Activated CD8-positive, alpha-beta memory T cell treated with anti-CD3 and anti-CD28 coated beads for 36 hours (primary cell): Measurements from ENCODE around the gene PYM1. TPM values are rescaled to one million over a fixed set of nuclear protein-coding genes. Genes with fewer than 3 reads are reported as not detected.
"Not testable (repeated sequence)": the region's sequence is repeated elsewhere in the genome, so short reads cannot be mapped to it uniquely, and the experiment has no call there.

Source experiments
- CTCF ChIA-PET: fragments of 350-600 bp; sonication (Branson Sonifier 250); formaldehyde crosslinking; loops from one replicate; lab custom pipeline; 2021; ENCODE audit warnings: antibody characterized with exemption; lab: Charles Lee
- POLR2A ChIA-PET: fragments of 350-600 bp; sonication (Branson Sonifier 250); formaldehyde crosslinking; loops from one replicate; lab custom pipeline; 2021; ENCODE audit warnings: antibody characterized with exemption; lab: Charles Lee
- total RNA-seq, 2 experiments: library from RNA; stranded (reverse); gene quantifications; one replicate each; pipeline ENCODE4 v1.2.3, GENCODE V29; 2021

PYM1 gene
- total RNA-seq, 2 experiments from 2014 or later = 34.8 to 36.2 TPM

- CTCF ChIA-PET = interaction anchor here (1.3 to 3.6 kb wide), 3 partner anchors 11 to 186 kb away, joined by 4 to 23 read pairs (median 7); partner anchors contain the start of genes ORMDL2 and SARNP
- POLR2A ChIA-PET = interaction anchor here (0.5 to 1.3 kb wide), 5 partner anchors 44 to 112 kb away, joined by 3 to 13 read pairs (median 4); partner anchors contain the start of genes ORMDL2, RAB5B and SARNP
Measured at GRCh38 chr12:55929306-55929791, 1.7 kb upstream of the PYM1 start.

GRCh38 chr12:55926738-55927587 lies 731 bp downstream of the PYM1 start:
- ChIA-PET CTCF (interaction anchor here (0.5 to 6.4 kb wide), 11 partner anchors 8 to 188 kb away, joined by 3 to 30 read pairs (median 4); partner anchors contain the start of gene DNAJC14), POLR2A (interaction anchor here (0.6 to 1.9 kb wide), 8 partner anchors 9 to 297 kb away, joined by 3 to 7 read pairs (median 4); partner anchors contain the start of genes ORMDL2 and SARNP)

- CTCF ChIA-PET = interaction anchor here (0.5 to 6.4 kb wide), 12 partner anchors 9 to 187 kb away, joined by 3 to 30 read pairs (median 3); partner anchors contain the start of genes DNAJC14 and ORMDL2
- POLR2A ChIA-PET = interaction anchor here (0.5 to 1.9 kb wide), 6 partner anchors 10 to 181 kb away, joined by 3 to 7 read pairs (median 4); partner anchors contain the start of genes ORMDL2 and SARNP
Measured at GRCh38 chr12:55925870-55926737, 1.6 kb downstream of the PYM1 start.

- POLR2A ChIA-PET = interaction anchor here (0.5 to 1.5 kb wide), 2 partner anchors 108 to 180 kb away, joined by 3 to 7 read pairs; partner anchors contain the start of genes ORMDL2 and SARNP
- CTCF ChIA-PET = interaction anchor here (0.5 to 6.4 kb wide), 8 partner anchors 8 to 150 kb away, joined by 3 to 30 read pairs (median 4); partner anchors contain the start of genes DNAJC14 and ORMDL2
Measured at GRCh38 chr12:55925371-55925770, 2.3 kb downstream of the PYM1 start.

GRCh38 chr12:55923648-55924047 lies 4.0 kb downstream of the PYM1 start:
- POLR2A ChIA-PET = not testable (repeated sequence)
- CTCF ChIA-PET = interaction anchor here (0.7 to 6.4 kb wide), 2 partner anchors 16 to 43 kb away, joined by 3 to 30 read pairs; no protein-coding TSS in a partner anchor

- ChIA-PET POLR2A (interaction anchor here (0.6 to 0.7 kb wide), 2 partner anchors 9 to 207 kb away, joined by 4 to 7 read pairs; partner anchors contain the start of gene DGKA), CTCF (interaction anchor here (0.6 to 6.4 kb wide), 4 partner anchors 17 to 175 kb away, joined by 3 to 30 read pairs (median 3); no protein-coding TSS in a partner anchor)
Measured at GRCh38 chr12:55922126-55922525, 5.6 kb downstream of the PYM1 start.

GRCh38 chr12:55919032-55919431 lies 8.7 kb downstream of the PYM1 start:
- CTCF ChIA-PET, POLR2A ChIA-PET: not testable (repeated sequence)

GRCh38 chr12:55915482-55915859 lies 12.2 kb downstream of the PYM1 start:
- ChIA-PET POLR2A (no interaction called here), CTCF (no interaction called here)

- ChIA-PET CTCF (no interaction called here), POLR2A (no interaction called here)
Measured at GRCh38 chr12:55912908-55913307, 14.8 kb downstream of the PYM1 start.

GRCh38 chr12:55909513-55909884 lies 18.2 kb downstream of the PYM1 start:
- ChIA-PET POLR2A (no interaction called here), CTCF (no interaction called here)

GRCh38 chr12:55908726-55909512 lies 18.8 kb downstream of the PYM1 start:
- ChIA-PET POLR2A (no interaction called here), CTCF (no interaction called here)

GRCh38 chr12:55906056-55906455 lies 21.6 kb downstream of the PYM1 start:
- ChIA-PET POLR2A (no interaction called here), CTCF (no interaction called here)

GRCh38 chr12:55901881-55902490 lies 25.7 kb downstream of the PYM1 start:
- ChIA-PET POLR2A (no interaction called here), CTCF (interaction anchor here (0.5 to 0.8 kb wide), 3 partner anchors 25 to 102 kb away, joined by 3 read pairs; no protein-coding TSS in a partner anchor)

GRCh38 chr12:55899082-55899481 lies 28.6 kb downstream of the PYM1 start:
- POLR2A ChIA-PET = interaction anchor here (0.6 to 1.3 kb wide), 3 partner anchors 19 to 81 kb away, joined by 3 to 6 read pairs (median 4); partner anchors contain the start of genes DGKA, ORMDL2 and SARNP
- CTCF ChIA-PET = interaction anchor here (0.6 to 1.2 kb wide), 3 partner anchors 40 to 1520 kb away, joined by 3 to 4 read pairs (median 3); partner anchors contain the start of genes ORMDL2 and SARNP

GRCh38 chr12:55893723-55894122 lies 34.0 kb downstream of the PYM1 start:
- POLR2A ChIA-PET = no interaction called here
- CTCF ChIA-PET = no interaction called here

- CTCF ChIA-PET = no interaction called here
- POLR2A ChIA-PET = no interaction called here
Measured at GRCh38 chr12:55891310-55891709, 36.4 kb downstream of the PYM1 start.

- ChIA-PET POLR2A (no interaction called here), CTCF (interaction anchor here (0.5 kb wide), 1 partner anchor 131 kb away, joined by 4 read pairs; no protein-coding TSS in a partner anchor)
Measured at GRCh38 chr12:55885113-55885512, 42.6 kb downstream of the PYM1 start.
